Ishikawa (cell line): ENCODE measurements around the gene SHC4.

ENCODE experiments used
- CEBPB ChIP-seq: IDR thresholded peaks from 2 replicates; pipeline ENCODE4 v1.6.1; 2012
- CREB1 ChIP-seq: IDR thresholded peaks from 2 replicates; pipeline ENCODE4 v1.6.1; 2012; ENCODE audit warnings: low read depth
- EGR1 ChIP-seq: IDR thresholded peaks from 2 replicates; pipeline ENCODE4 v1.6.1; 2012
- EP300 ChIP-seq: IDR thresholded peaks from 2 replicates; pipeline ENCODE4 v1.6.1; 2012; ENCODE audit warnings: borderline replicate concordance
- FOXM1 ChIP-seq: IDR thresholded peaks from 2 replicates; pipeline ENCODE4 v1.6.1; 2012; ENCODE audit warnings: low read depth, borderline replicate concordance
- MAX ChIP-seq: IDR thresholded peaks from 2 replicates; pipeline ENCODE4 v1.6.1; 2012
- RAD21 ChIP-seq: IDR thresholded peaks from 2 replicates; pipeline ENCODE4 v1.6.1; 2012; ENCODE audit warnings: low read depth
- TAF1 ChIP-seq: IDR thresholded peaks from 2 replicates; pipeline ENCODE4 v1.6.1; 2012; ENCODE audit warnings: low read depth, mild to moderate bottlenecking
- TCF12 ChIP-seq: IDR thresholded peaks from 2 replicates; pipeline ENCODE4 v1.6.1; 2012; ENCODE audit warnings: low read depth
- TEAD4 ChIP-seq: IDR thresholded peaks from 2 replicates; pipeline ENCODE4 v1.6.1; 2012
- YY1 ChIP-seq: IDR thresholded peaks from 2 replicates; pipeline ENCODE4 v1.6.1; 2012; ENCODE audit warnings: low read depth
- ZBTB7A ChIP-seq: IDR thresholded peaks from 2 replicates; pipeline ENCODE4 v1.6.1; 2012; ENCODE audit warnings: low read depth
- TF ChIP-seq, protein P1 (sequence below): IDR thresholded peaks from 2 replicates; pipeline ENCODE4 v1.6.1; 2012; ENCODE audit warnings: low read depth, mild to moderate bottlenecking

- TF ChIP-seq RAD21 = no peak
- TF ChIP-seq EP300 = no peak
- no peak for TF ChIP-seq EGR1
- TF ChIP-seq MAX = no peak
- no peak for TF ChIP-seq FOXM1
- TF ChIP-seq TAF1 = no peak
- no peak for TF ChIP-seq CREB1
- no peak for TF ChIP-seq ZBTB7A
- TF ChIP-seq TEAD4 = no peak
- TF ChIP-seq CEBPB = no peak
- TF ChIP-seq, protein P1, sequence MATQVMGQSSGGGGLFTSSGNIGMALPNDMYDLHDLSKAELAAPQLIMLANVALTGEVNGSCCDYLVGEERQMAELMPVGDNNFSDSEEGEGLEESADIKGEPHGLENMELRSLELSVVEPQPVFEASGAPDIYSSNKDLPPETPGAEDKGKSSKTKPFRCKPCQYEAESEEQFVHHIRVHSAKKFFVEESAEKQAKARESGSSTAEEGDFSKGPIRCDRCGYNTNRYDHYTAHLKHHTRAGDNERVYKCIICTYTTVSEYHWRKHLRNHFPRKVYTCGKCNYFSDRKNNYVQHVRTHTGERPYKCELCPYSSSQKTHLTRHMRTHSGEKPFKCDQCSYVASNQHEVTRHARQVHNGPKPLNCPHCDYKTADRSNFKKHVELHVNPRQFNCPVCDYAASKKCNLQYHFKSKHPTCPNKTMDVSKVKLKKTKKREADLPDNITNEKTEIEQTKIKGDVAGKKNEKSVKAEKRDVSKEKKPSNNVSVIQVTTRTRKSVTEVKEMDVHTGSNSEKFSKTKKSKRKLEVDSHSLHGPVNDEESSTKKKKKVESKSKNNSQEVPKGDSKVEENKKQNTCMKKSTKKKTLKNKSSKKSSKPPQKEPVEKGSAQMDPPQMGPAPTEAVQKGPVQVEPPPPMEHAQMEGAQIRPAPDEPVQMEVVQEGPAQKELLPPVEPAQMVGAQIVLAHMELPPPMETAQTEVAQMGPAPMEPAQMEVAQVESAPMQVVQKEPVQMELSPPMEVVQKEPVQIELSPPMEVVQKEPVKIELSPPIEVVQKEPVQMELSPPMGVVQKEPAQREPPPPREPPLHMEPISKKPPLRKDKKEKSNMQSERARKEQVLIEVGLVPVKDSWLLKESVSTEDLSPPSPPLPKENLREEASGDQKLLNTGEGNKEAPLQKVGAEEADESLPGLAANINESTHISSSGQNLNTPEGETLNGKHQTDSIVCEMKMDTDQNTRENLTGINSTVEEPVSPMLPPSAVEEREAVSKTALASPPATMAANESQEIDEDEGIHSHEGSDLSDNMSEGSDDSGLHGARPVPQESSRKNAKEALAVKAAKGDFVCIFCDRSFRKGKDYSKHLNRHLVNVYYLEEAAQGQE = no peak
- TF ChIP-seq TCF12 = no peak
- TF ChIP-seq YY1 = no peak
Observed at GRCh38 chr15:48796521-48796920, 167.2 kb downstream of the SHC4 start.
